HepG2 (cell line): ENCODE measurements around the gene SFI1. TPM values are rescaled to one million over a fixed set of nuclear protein-coding genes. Genes with fewer than 3 reads are reported as not detected.

Experiments
- ATAC-seq: fragments of 200-7000 bp; cut with Tn5 transposase; 3 replicates; pipeline ENCODE4 v1.9.1; 2020; ENCODE audit warnings: mild to moderate bottlenecking, moderate library complexity
- BruUV-seq: library from RNA; stranded (reverse); fragments of 400-500 nt; replicated peaks from 2 replicates; lab custom pipeline; 2021; lab: Mats Ljungman, UMichigan
- CTCF ChIA-PET: fragments of 300-600 bp; formaldehyde crosslinking; extraction: SDS; loops from one replicate; lab custom pipeline; 2021; ENCODE audit warnings: low total read pairs, inconsistent platforms, low intra/inter-chr PET ratio; lab: Yijun Ruan, JAX
- POLR2A ChIA-PET: fragments of 350-600 bp; sonication (Branson Sonifier 250); formaldehyde crosslinking; loops from one replicate; lab custom pipeline; 2020; ENCODE audit warnings: antibody characterized with exemption, inconsistent platforms; lab: Yijun Ruan, JAX
- DNase-seq: peaks from one replicate; pipeline ENCODE4 v3.0.0-alpha.2; 2015; ENCODE audit warnings: low spot score
- FAIRE-seq: peaks from 3 replicates; lab custom pipeline; 2011; peaks lifted over from hg19 to GRCh38; lab: Jason Lieb, UNC
- H2AFZ ChIP-seq: one replicate; pipeline ENCODE4 v1.6.1; 2011; ENCODE audit warnings: low read length, inconsistent platforms
- H3K27ac ChIP-seq: fragments of 300-600 bp; 3 replicates; pipeline ENCODE4 v1.8.0; 2011; ENCODE audit warnings: mixed run types, mild to moderate bottlenecking, mixed read lengths, low read length, inconsistent platforms; ENCODE audit not compliant: insufficient read depth; ENCODE audit errors: extremely low read length
- H3K27me3 ChIP-seq, 2 experiments: fragments of 200-600 bp in 1 of 2; 2 replicates in 1 of 2; 3 replicates in 1 of 2; pipeline versions ENCODE4 v1.6.0 to v1.8.0; 2011; ENCODE audit warnings: low read length in 2 of 2, mild to moderate bottlenecking in 2 of 2, moderate library complexity in 2 of 2, inconsistent platforms in 1 of 2; ENCODE audit not compliant: insufficient read depth in 2 of 2, control insufficient read depth in 1 of 2
- H3K36me3 ChIP-seq, 2 experiments: fragments of 200-600 bp in 1 of 2; replicated peaks in 1 of 2; 2 replicates in 1 of 2; 3 replicates in 1 of 2; pipeline versions ENCODE4 v1.5.1 to v1.8.0; 2011; ENCODE audit warnings: low read length in 2 of 2, inconsistent platforms in 1 of 2; ENCODE audit not compliant: insufficient read depth in 2 of 2, control insufficient read depth in 1 of 2
- H3K4me1 ChIP-seq: 2 replicates; pipeline ENCODE4 v1.5.1; 2012; ENCODE audit warnings: low read length, inconsistent platforms; ENCODE audit not compliant: insufficient read depth
- H3K4me2 ChIP-seq: 2 replicates; pipeline ENCODE4 v1.6.0; 2011; ENCODE audit warnings: low read depth, low read length, inconsistent platforms
- H3K4me3 ChIP-seq, 3 experiments: fragments of 200-600 bp in 1 of 3; sonication (generic), shearing (Covaris generic) in 1 of 3; replicated peaks in 1 of 3; 2 replicates each; pipeline ENCODE4 v1.5.1; 2011 to 2016; ENCODE audit warnings: low read length in 3 of 3, inconsistent platforms in 2 of 3, low read depth in 2 of 3, mild to moderate bottlenecking in 2 of 3, control low read depth in 1 of 3, mixed read lengths in 1 of 3; ENCODE audit not compliant: insufficient read depth in 1 of 3
- H3K79me2 ChIP-seq: one replicate; pipeline ENCODE4 v1.6.1; 2011; ENCODE audit warnings: low read length, inconsistent platforms; ENCODE audit not compliant: insufficient read depth
- H3K9ac ChIP-seq: 2 replicates; pipeline ENCODE4 v1.6.0; 2011; ENCODE audit warnings: mild to moderate bottlenecking, low read depth, low read length, inconsistent platforms; ENCODE audit not compliant: insufficient read depth
- H3K9me3 ChIP-seq: 2 replicates; pipeline ENCODE4 v1.5.1; 2012; ENCODE audit warnings: mild to moderate bottlenecking, low read length
- H4K20me1 ChIP-seq: 2 replicates; pipeline ENCODE4 v1.6.0; 2011; ENCODE audit warnings: inconsistent platforms, mild to moderate bottlenecking, low read length, moderate library complexity; ENCODE audit not compliant: insufficient read depth
- AHDC1 ChIP-seq: sonication (generic); formaldehyde crosslinking; IDR thresholded peaks from 2 replicates; pipeline ENCODE4 v1.5.1; 2020; ENCODE audit warnings: mild to moderate bottlenecking, missing genetic modification reagents, borderline replicate concordance
- ARNTL ChIP-seq: sonication (generic); formaldehyde crosslinking; IDR thresholded peaks from 2 replicates; pipeline ENCODE4 v1.4.0; 2020; ENCODE audit warnings: mild to moderate bottlenecking, missing genetic modification reagents
- HMG20A ChIP-seq: IDR thresholded peaks from 2 replicates; pipeline ENCODE4 v1.6.1; 2016; ENCODE audit warnings: borderline replicate concordance
- MTF1 ChIP-seq: sonication (generic); formaldehyde crosslinking; IDR thresholded peaks from 2 replicates; pipeline ENCODE4 v1.5.0; 2020; ENCODE audit warnings: missing genetic modification reagents
- NFE2 ChIP-seq: sonication (generic); formaldehyde crosslinking; IDR thresholded peaks from 2 replicates; pipeline ENCODE4 v1.4.0; 2020; ENCODE audit warnings: missing genetic modification reagents
- PHF8 ChIP-seq: sonication (generic); formaldehyde crosslinking; IDR thresholded peaks from 2 replicates; pipeline ENCODE4 v1.5.0; 2020; ENCODE audit warnings: missing genetic modification reagents
- RBFOX2 ChIP-seq: fragments of 200-400 bp; formaldehyde crosslinking; IDR thresholded peaks from 2 replicates; pipeline ENCODE4 v1.6.1; 2017; ENCODE audit warnings: low read depth, mild to moderate bottlenecking, low read length
- RBM22 ChIP-seq: fragments of 200-400 bp; formaldehyde crosslinking; optimal IDR thresholded peaks from 2 replicates; pipeline ENCODE3; 2017; ENCODE audit warnings: mild to moderate bottlenecking, low read length, moderate library complexity
- RCOR2 ChIP-seq: IDR thresholded peaks from 2 replicates; pipeline ENCODE4 v1.6.1; 2016; ENCODE audit warnings: missing biosample characterization, missing genetic modification reagents
- ZNF512 ChIP-seq: sonication (generic); formaldehyde crosslinking; IDR thresholded peaks from 2 replicates; pipeline ENCODE4 v1.4.0; 2020; ENCODE audit warnings: mild to moderate bottlenecking, missing genetic modification reagents
- ZNF629 ChIP-seq: sonication (generic); formaldehyde crosslinking; conservative IDR thresholded peaks from 2 replicates; pipeline ENCODE4 v1.5.0; 2020; ENCODE audit warnings: missing genetic modification reagents
- WGBS: methylation state at CpG from one replicate; pipeline ENCODE4 v1.1.6; 2017; ENCODE audit warnings: low lambda C conversion rate; 5-methylcytosine and 5-hydroxymethylcytosine counted together
- in situ Hi-C: cut with HindIII; loops from 2 replicates; pipeline ENCODE4 v1.10.0; 2017; ENCODE audit warnings: low pct_unique_long_range_greater_than_20kb; ENCODE audit not compliant: extremely low pct_ligation_motif_present
- intact Hi-C: fragments of 100-400 bp; cut with micrococcal nuclease; formaldehyde crosslinking; loops from one replicate; pipeline ENCODE4 v1.10.0; 2022; ENCODE audit not compliant: unreplicated experiment
- polyA plus RNA-seq, 8 experiments: library from polyadenylated mRNA; depleted of rRNA in 3 of 8; stranded (reverse) in 7 of 8; unstranded in 1 of 8; fragments of >200 nt; fragmentation: Illumina TruSeq in 4 of 8; extraction: Trizol in 4 of 8; gene quantifications; 2 replicates each; pipeline versions ENCODE4 v1.2.1 to v1.2.3, GENCODE V29; 2011 to 2016; ENCODE audit warnings: low read depth in 4 of 8, missing spikeins in 1 of 8, mixed read lengths in 1 of 8; ENCODE audit not compliant: insufficient read depth in 1 of 8
- total RNA-seq, 5 experiments: library from RNA; depleted of rRNA; stranded (reverse); fragments of >200 nt; fragmentation: Illumina TruSeq; extraction: Trizol; gene quantifications; 2 replicates each; pipeline ENCODE4 v1.2.3, GENCODE V29; 2016; ENCODE audit warnings: low read depth in 1 of 5

Gene SFI1
- total and polyA plus RNA-seq, 2 of the 13 experiments (the other 11 are each of a cell fraction or from before 2014, with no cell fraction given) = 20.5 to 40.1 TPM

- Histone ChIP-seq H3K27ac (no peak overlapping the region), H3K4me3 (no peak overlapping the region), H3K79me2 (peaks cover 2% of the 10 kb centered on the region), H3K4me2 (no peak overlapping the region), H3K9me3 (no peaks in the 10 kb centered on the region), H3K36me3 (peaks cover 19 to 49% of the 10 kb centered on the region in 2 experiments; a peak in 4 of 5 replicates), H3K27me3 (no peaks in the 10 kb centered on the region), H4K20me1 (no peaks in the 10 kb centered on the region), H3K4me1 (peaks cover 25% of the 10 kb centered on the region), H2AFZ (no peak overlapping the region), H3K9ac (no peak overlapping the region)
- TF ChIP-seq ZNF629 (CRISPR knock-in tag) (no peak), RBFOX2 (0 out of 2 replicates have a peak, but pooled peaks have one; percentile 3)
- no CpG with 5 or more reads among the region's 5 CpGs for WGBS
- ChIA-PET POLR2A (interaction anchor here (1.1 kb wide), 2 partner anchors 25 to 59 kb away, joined by 3 read pairs; partner anchors contain the start of gene PISD), CTCF (no interaction called here)
- no peak for FAIRE-seq
- intact Hi-C loops (loop anchor here (5.0 kb wide), 1 partner anchor 41 kb away; no protein-coding TSS in a partner anchor), in situ Hi-C loops (no loop called here)
- BruUV-seq = no TSS peak
- ATAC-seq = no peak
- DNase-seq = no peak
Observed at GRCh38 chr22:31603574-31603973, 107.2 kb downstream of the SFI1 start.

- H4K20me1 ChIP-seq = no peaks in the 10 kb centered on the region
- H3K4me1 ChIP-seq = peaks cover 25% of the 10 kb centered on the region
- no peaks in the 10 kb centered on the region for H3K27me3 ChIP-seq
- peaks cover 20 to 49% of the 10 kb centered on the region in 2 experiments; a peak in 4 of 5 replicates for H3K36me3 ChIP-seq
- in situ Hi-C loops (no loop called here), intact Hi-C loops (loop anchor here (5.0 kb wide), 1 partner anchor 42 kb away; no protein-coding TSS in a partner anchor)
- H3K4me2 ChIP-seq = no peak overlapping the region
- ChIA-PET POLR2A (interaction anchor here (1.1 kb wide), 2 partner anchors 26 to 58 kb away, joined by 3 read pairs; partner anchors contain the start of gene PISD), CTCF (no interaction called here)
- 91% methylated on average over 8 of the region's 14 CpGs for WGBS
- no TSS peak for BruUV-seq
- FAIRE-seq (no peak), ATAC-seq (no peak), DNase-seq (no peak)
- H3K9ac ChIP-seq = no peak overlapping the region
- H3K79me2 ChIP-seq = peaks cover 2% of the 10 kb centered on the region
- H3K4me3 ChIP-seq = no peak overlapping the region
- no peaks in the 10 kb centered on the region for H3K9me3 ChIP-seq
- H3K27ac ChIP-seq = no peak overlapping the region
- H2AFZ ChIP-seq = no peak overlapping the region
- TF ChIP-seq RCOR2 (no peak), NFE2 (no peak), HMG20A (CRISPR knock-in tag) (no peak), ZNF512 (no peak), PHF8 (CRISPR knock-in tag) (0 out of 2 replicates have a peak, but pooled peaks have one; percentile 1), RBM22 (no peak), AHDC1 (CRISPR knock-in tag) (no peak), ARNTL (no peak), MTF1 (CRISPR knock-in tag) (no peak)
Observed at GRCh38 chr22:31604137-31604705, 107.9 kb downstream of the SFI1 start.
